Lower leg skin (tissue), 4 donors: ENCODE measurements around the gene LRRC72. TPM values are rescaled to one million over a fixed set of nuclear protein-coding genes. Genes with fewer than 3 reads are reported as not detected.

ENCODE experiments used
- DNase-seq, 2 donors: peaks; one replicate each; pipeline ENCODE4 v3.0.0-alpha.2; 2019; ENCODE audit warnings: low spot score in 2 of 2
- H3K4me3 ChIP-seq: fragments of 200-600 bp; sonication (generic); 2 replicates; pipeline ENCODE4 v1.5.1; 2017; ENCODE audit warnings: mild to moderate bottlenecking, low read depth; ENCODE audit not compliant: poor library complexity, severe bottlenecking
- CTCF ChIP-seq, 3 donors: fragments of 450-650 bp; IDR thresholded peaks; one replicate each; pipeline ENCODE4 v1.5.1; 2016; ENCODE audit warnings: antibody characterized with exemption in 3 of 3, mild to moderate bottlenecking in 3 of 3, moderate library complexity in 2 of 3
- POLR2A ChIP-seq, 2 donors: fragments of 450-650 bp; IDR thresholded peaks; one replicate each; pipeline ENCODE4 v1.6.1; 2016 to 2017; ENCODE audit warnings: antibody characterized with exemption in 2 of 2, mild to moderate bottlenecking in 1 of 2, moderate library complexity in 1 of 2
- WGBS, 2 donors: methylation state at CpG; one replicate each; pipeline ENCODE4 v1.1.5; 2018; 5-methylcytosine and 5-hydroxymethylcytosine counted together
- intact Hi-C: fragments of 100-400 bp; cut with DNase I; formaldehyde crosslinking; loops from one replicate; pipeline ENCODE4 v1.15.0; 2023; ENCODE audit warnings: low total_unique reads
- total RNA-seq, 4 donors: library from RNA; depleted of rRNA; stranded (reverse); fragments of >200 nt; gene quantifications; one replicate each; pipeline ENCODE4 v1.1.0, GENCODE V29; 2016

The LRRC72 gene
- not detected for total RNA-seq

- intact Hi-C loops, result no loop called here
- H3K4me3 ChIP-seq, result no peak within 1 kb of the TSS
- TF ChIP-seq CTCF (IDR thresholded peaks at IDR 0.05), result no peak
- no peak for TF ChIP-seq POLR2A (IDR thresholded peaks at IDR 0.05)
- DNase-seq, result no peak
- 91 to 95% methylated on average over 31 of the region's 31 CpGs for WGBS, 2 donors
Measured at GRCh38 chr7:16526742-16527540, at the start of gene LRRC72. TSS of gene LRRC72 (plus strand) at chr7:16526825. CDS start at chr7:16526953, 128 bp downstream.

- WGBS, 2 donors, result 85 to 86% methylated on average over 4 of the region's 4 CpGs
- intact Hi-C loops, result no loop called here
- no peak for DNase-seq
- TF ChIP-seq CTCF (IDR thresholded peaks at IDR 0.05) (no peak), POLR2A (IDR thresholded peaks at IDR 0.05) (no peak)
- H3K4me3 ChIP-seq, result no peak overlapping the region
Measured at GRCh38 chr7:16479161-16479560, 47.5 kb upstream of the LRRC72 start.

- H3K4me3 ChIP-seq, result no peak overlapping the region
- TF ChIP-seq CTCF (IDR thresholded peaks at IDR 0.05) (no peak), POLR2A (IDR thresholded peaks at IDR 0.05) (no peak)
- 56 to 65% methylated on average over 7 of the region's 7 CpGs for WGBS, 2 donors
- intact Hi-C loops, result no loop called here
- DNase-seq, result no peak
Measured at GRCh38 chr7:16479591-16479990, 47.0 kb upstream of the LRRC72 start.

- TF ChIP-seq POLR2A (IDR thresholded peaks at IDR 0.05) (no peak), CTCF (IDR thresholded peaks at IDR 0.05) (no peak)
- H3K4me3 ChIP-seq, result no peak overlapping the region
- no peak for DNase-seq
- intact Hi-C loops, result no loop called here
- WGBS, 2 donors, result 75 to 82% methylated on average over 4 of the region's 4 CpGs
Measured at GRCh38 chr7:16484453-16485158, 42.0 kb upstream of the LRRC72 start.

- TF ChIP-seq CTCF (IDR thresholded peaks at IDR 0.05) (no peak), POLR2A (IDR thresholded peaks at IDR 0.05) (no peak)
- no peak overlapping the region for H3K4me3 ChIP-seq
- intact Hi-C loops, result no loop called here
Measured at GRCh38 chr7:16491148-16491547, 35.5 kb upstream of the LRRC72 start.

More at GRCh38 chr7:16491148-16491547, 35.5 kb upstream of the LRRC72 start:
- no peak for DNase-seq
- WGBS, 2 donors, result 74 to 87% methylated on average over 2 of the region's 2 CpGs
